ENCODE results near the gene NLGN1. TPM values are rescaled to one million over a fixed set of nuclear protein-coding genes. Genes with fewer than 3 reads are reported as not detected.

NLGN1 gene
- total RNA-seq, 2 donors from 2014 or later = 0.36 to 11.7 TPM

DNA sequence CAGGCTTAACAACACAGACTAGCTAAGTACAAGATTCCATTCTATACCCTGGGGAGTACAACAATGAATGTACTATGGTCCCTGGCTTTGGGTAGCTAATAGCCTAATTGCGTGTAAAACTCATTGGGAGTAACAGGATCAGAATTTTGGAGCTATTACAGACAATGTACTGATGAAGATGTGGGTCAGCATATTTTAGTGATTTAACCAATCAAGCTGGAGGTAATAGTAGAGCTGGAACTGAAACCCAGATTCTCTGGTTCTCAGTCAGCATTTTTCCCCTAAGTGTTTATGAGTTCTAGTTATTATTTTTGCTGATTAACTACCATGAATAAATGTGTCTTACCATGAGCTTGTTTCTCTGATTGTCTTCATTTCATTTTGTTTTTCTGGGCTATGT lies 578.7 kb downstream of the NLGN1 start:
- TF ChIP-seq POLR2AphosphoS5 (IDR thresholded peaks at IDR 0.05) (no peak), POLR2A (IDR thresholded peaks at IDR 0.05) (no peak)
- TF ChIP-seq, protein P1, sequence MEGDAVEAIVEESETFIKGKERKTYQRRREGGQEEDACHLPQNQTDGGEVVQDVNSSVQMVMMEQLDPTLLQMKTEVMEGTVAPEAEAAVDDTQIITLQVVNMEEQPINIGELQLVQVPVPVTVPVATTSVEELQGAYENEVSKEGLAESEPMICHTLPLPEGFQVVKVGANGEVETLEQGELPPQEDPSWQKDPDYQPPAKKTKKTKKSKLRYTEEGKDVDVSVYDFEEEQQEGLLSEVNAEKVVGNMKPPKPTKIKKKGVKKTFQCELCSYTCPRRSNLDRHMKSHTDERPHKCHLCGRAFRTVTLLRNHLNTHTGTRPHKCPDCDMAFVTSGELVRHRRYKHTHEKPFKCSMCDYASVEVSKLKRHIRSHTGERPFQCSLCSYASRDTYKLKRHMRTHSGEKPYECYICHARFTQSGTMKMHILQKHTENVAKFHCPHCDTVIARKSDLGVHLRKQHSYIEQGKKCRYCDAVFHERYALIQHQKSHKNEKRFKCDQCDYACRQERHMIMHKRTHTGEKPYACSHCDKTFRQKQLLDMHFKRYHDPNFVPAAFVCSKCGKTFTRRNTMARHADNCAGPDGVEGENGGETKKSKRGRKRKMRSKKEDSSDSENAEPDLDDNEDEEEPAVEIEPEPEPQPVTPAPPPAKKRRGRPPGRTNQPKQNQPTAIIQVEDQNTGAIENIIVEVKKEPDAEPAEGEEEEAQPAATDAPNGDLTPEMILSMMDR (IDR thresholded peaks at IDR 0.05) = no peak
- intact Hi-C loops (cut with DNase I) = no loop called here
- H3K27me3 ChIP-seq (replicated peaks; ENCODE audit: insufficient read depth) = no peaks in the 10 kb centered on the region
- 88% methylated on average over 1 of the region's 1 CpG for WGBS
- H3K27ac ChIP-seq = no peak overlapping the region
- no peak for DNase-seq (ENCODE audit: low spot score)
- H3K4me3 ChIP-seq = no peak overlapping the region
- no peaks in the 10 kb centered on the region for H3K36me3 ChIP-seq
- no peaks in the 10 kb centered on the region for H3K9me3 ChIP-seq
- H3K4me1 ChIP-seq (replicated peaks) = no peaks in the 10 kb centered on the region

DNA sequence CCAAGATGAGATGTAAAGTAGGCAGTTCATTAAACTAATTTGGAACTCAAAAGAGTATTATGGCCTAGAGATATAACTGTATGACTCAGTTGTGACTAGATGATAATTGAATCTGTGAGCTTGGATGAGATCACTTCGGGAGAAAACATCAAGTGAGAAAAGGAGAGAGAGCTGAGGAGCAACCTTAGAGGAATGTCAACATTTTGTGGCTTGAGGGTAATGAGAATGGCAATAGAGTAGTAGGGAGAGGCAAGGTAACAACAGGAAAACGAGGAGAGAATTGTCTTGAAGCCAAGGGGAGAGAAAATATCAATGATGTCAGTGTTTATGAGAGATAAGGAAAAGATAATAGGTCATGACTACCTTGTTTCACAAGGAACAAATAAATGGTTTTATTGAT lies 580.2 kb downstream of the NLGN1 start:
- Histone ChIP-seq H3K9me3 (no peaks in the 10 kb centered on the region), H3K4me3 (no peak overlapping the region), H3K36me3 (no peaks in the 10 kb centered on the region), H3K4me1 (replicated peaks) (no peaks in the 10 kb centered on the region), H3K27me3 (replicated peaks; ENCODE audit: insufficient read depth) (no peaks in the 10 kb centered on the region), H3K27ac (no peak overlapping the region)
- no peak for DNase-seq (ENCODE audit: low spot score)
- TF ChIP-seq, protein P1 (IDR thresholded peaks at IDR 0.05) = no peak
- TF ChIP-seq POLR2A (IDR thresholded peaks at IDR 0.05) (no peak), POLR2AphosphoS5 (IDR thresholded peaks at IDR 0.05) (no peak)
- intact Hi-C loops (cut with DNase I) = no loop called here
- 51% methylated on average over 2 of the region's 2 CpGs for WGBS

DNA sequence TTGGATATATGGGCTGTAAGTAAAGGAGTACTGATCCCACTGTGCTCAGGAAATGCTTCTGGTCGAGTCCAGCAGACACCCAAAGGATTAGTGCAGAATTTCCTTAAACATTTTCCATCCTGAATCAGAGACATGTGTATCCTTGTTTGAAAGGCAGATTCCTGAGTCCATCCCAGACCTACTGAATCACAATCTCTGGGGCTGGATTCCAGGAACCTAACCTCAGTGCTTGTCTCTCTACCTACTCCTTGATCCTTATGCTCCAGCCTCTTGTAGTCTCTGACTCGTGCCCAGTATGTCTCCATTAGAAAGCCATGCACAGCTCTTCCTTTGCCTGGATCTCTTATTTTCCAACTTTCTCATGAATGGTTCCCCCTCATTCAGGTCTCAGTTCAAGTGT lies 585.8 kb downstream of the NLGN1 start:
- no peaks in the 10 kb centered on the region for H3K4me1 ChIP-seq (replicated peaks)
- TF ChIP-seq POLR2A (IDR thresholded peaks at IDR 0.05) (no peak), POLR2AphosphoS5 (IDR thresholded peaks at IDR 0.05) (no peak)
- TF ChIP-seq, protein P1 (IDR thresholded peaks at IDR 0.05) = no peak

DNA sequence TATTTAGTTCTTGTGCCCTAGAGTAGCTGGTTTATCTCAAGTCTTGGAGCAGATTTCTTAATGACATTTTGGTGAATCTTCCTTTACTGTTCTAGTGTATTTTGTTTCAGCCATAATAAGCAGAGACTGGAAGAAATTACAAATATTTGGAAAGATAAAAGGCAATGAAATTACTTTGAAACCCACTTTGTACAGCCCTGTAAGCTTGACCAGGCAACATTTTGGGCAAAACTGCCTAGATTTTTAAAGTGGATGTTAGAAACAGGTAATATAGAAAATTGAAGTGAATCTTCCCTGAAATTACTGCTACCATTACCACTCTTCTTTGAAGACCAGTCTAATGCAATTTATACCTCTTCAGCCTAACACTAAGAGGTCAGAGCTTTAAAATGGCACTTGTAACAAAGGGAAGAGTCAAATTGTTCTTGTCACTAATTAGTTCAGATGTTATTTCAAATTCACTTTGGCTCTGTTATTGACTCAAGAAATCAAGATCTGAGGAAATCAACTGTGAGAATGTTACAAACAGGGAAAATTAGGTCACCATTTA lies 589.4 kb downstream of the NLGN1 start:
- Histone ChIP-seq H3K27me3 (replicated peaks; ENCODE audit: insufficient read depth) (no peaks in the 10 kb centered on the region), H3K4me3 (no peak overlapping the region), H3K9me3 (no peaks in the 10 kb centered on the region), H3K36me3 (no peaks in the 10 kb centered on the region), H3K27ac (no peak overlapping the region), H3K4me1 (replicated peaks) (no peaks in the 10 kb centered on the region)
- intact Hi-C loops (cut with DNase I) = no loop called here
- DNase-seq (ENCODE audit: low spot score) = no peak
- TF ChIP-seq POLR2A (IDR thresholded peaks at IDR 0.05) (no peak), POLR2AphosphoS5 (IDR thresholded peaks at IDR 0.05) (no peak)
- TF ChIP-seq, protein P1 (IDR thresholded peaks at IDR 0.05) = no peak

More for the DNA sequence above, 585.8 kb downstream of the NLGN1 start:
- Histone ChIP-seq H3K36me3 (no peaks in the 10 kb centered on the region), H3K9me3 (no peaks in the 10 kb centered on the region), H3K27me3 (replicated peaks; ENCODE audit: insufficient read depth) (no peaks in the 10 kb centered on the region), H3K4me3 (no peak overlapping the region), H3K27ac (no peak overlapping the region)
- intact Hi-C loops (cut with DNase I) = no loop called here
- WGBS = 98% methylated on average over 2 of the region's 2 CpGs
- DNase-seq (ENCODE audit: low spot score) = no peak

DNA sequence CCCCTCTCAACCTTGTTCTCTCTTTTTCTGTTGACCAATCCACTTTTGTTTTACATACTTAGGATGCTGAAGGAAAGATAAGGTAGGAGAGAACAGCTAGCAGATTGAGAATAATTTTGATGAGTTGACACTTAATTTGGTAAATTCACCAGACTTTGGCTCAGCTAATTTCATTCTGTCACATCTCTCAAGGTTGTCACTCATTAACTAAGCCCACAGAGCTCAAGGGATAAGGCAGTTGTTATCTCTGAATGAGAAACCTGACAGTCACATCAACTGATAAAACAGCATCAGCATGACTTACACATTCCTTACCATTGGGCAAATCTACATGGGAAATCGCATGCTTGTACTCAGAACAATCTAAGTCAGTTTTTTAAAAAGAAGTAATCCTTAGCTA lies 591.4 kb downstream of the NLGN1 start:
- Histone ChIP-seq H3K36me3 (no peaks in the 10 kb centered on the region), H3K27me3 (replicated peaks; ENCODE audit: insufficient read depth) (no peaks in the 10 kb centered on the region), H3K4me1 (replicated peaks) (no peaks in the 10 kb centered on the region), H3K27ac (no peak overlapping the region), H3K4me3 (no peak overlapping the region), H3K9me3 (no peaks in the 10 kb centered on the region)
- intact Hi-C loops (cut with DNase I) = no loop called here
- DNase-seq (ENCODE audit: low spot score) = no peak
- 88% methylated on average over 1 of the region's 1 CpG for WGBS
- TF ChIP-seq POLR2AphosphoS5 (IDR thresholded peaks at IDR 0.05) = no peak
- no peak for TF ChIP-seq POLR2A (IDR thresholded peaks at IDR 0.05)
- TF ChIP-seq, protein P1 (IDR thresholded peaks at IDR 0.05) = no peak
